ENCODE measurements around the gene C1R. TPM values are rescaled to one million over a fixed set of nuclear protein-coding genes. Genes with fewer than 3 reads are reported as not detected.

Gene C1R
- total and polyA plus RNA-seq, 5 donors, result 201 to 447 (median 340) TPM

DNA sequence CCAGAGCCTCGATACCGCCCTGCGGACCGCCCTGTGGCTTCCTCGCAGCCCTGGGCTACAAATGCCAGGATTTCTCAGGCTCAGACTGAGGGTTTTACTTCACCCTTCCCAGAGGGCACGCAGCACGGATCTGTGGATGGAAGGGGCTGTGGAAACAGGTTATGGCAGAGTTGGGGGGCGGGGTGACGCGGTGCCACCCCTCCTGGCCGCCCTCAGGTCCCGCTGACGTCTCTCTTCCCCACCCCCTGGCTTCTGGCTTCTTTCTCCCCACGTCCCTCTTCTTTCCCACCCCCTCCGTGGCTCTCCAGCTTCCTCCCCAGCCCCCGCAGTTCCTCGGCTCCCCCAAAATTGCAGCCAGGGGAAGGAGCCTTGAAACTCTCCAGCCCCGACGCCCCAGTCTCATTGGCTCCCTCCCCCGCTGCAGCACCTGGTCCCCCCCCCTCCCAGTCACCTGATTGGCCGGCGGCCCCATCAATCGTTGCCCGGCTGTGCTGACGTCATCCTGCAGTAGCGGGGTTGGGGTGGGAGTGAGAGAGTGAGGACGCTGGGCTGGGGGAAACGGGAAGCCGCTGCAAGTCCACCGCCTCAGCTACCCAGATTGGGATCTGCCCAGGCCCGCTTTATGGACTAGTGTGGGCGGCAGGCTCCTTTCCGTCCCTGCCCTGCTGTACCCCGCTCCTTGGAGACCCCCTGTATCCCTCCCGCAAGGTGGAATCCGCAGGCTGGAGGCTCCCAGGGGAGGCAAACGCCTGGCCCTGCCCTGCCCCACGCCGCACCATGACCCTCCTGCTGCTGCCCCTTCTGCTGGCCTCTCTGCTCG lies 37.8 kb upstream of the C1R start, which contains the start of gene CLSTN3:
Gene CLSTN3 (plus strand): TSS at position 500 of the 820 bp plus-strand sequence. CDS start 278 bp downstream, at position 778.
- WGBS, result under 1% methylated on average over 40 of the region's 40 CpGs
- peak; percentile 82 to 89 for ATAC-seq
- intact Hi-C loops (cut with DNase I), result no loop called here
- Histone ChIP-seq H3K27me3 (ENCODE audit: control insufficient read depth, insufficient read depth) (no peaks in the 10 kb centered on the region), H3K4me1 (ENCODE audit: control insufficient read depth, insufficient read depth, low read length) (peaks cover 12% of the 10 kb centered on the region), H3K4me3 (ENCODE audit: low read length) (peak within 1 kb of the TSS; percentile 83), H3K27ac (ENCODE audit: low read length) (peak within 1 kb of the TSS; percentile 50), H3K9me3 (ENCODE audit: control insufficient read depth, low read length) (no peaks in the 10 kb centered on the region)
- peak; percentile 88 to 95 (median 90) for DNase-seq

DNA sequence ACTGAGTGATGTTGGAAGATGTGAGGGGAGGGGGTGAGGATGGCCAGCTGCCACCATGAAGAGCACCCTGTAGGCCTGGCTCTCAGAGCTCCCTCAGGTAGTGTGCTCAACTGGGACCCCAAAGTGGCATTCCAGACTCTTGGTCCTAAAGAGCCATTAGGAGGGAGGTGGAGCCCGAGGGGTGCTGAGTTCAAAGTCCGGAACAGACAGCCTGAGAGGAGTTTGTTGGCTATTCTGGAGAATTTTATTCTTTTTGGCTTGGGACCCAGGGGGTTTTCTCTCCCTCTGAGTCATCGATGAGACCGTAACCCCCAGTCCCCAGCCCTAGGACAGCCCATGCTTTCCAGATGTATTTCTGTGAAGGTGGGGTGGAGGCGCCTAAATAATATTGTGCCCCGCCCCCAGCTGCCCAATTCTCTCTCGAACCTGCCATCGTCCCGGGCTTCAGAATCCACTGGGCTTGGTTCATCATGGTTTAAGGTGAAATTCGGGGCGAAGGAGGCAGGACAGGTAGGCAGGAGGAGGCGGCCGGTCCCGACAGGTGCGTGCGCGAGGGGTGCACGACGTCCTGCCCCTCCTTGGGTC lies 37.1 kb upstream of the C1R start:
- H3K4me1 ChIP-seq (ENCODE audit: control insufficient read depth, insufficient read depth, low read length), result peaks cover 12% of the 10 kb centered on the region
- DNase-seq, result peak in 1 of 3 donors; percentile 65
- no peaks in the 10 kb centered on the region for H3K9me3 ChIP-seq (ENCODE audit: control insufficient read depth, low read length)
- intact Hi-C loops (cut with DNase I), result no loop called here
- peak overlapping the region; percentile 83 for H3K4me3 ChIP-seq (ENCODE audit: low read length)
- peak; percentile 3 to 4 for ATAC-seq
- WGBS, result 6% methylated on average over 19 of the region's 19 CpGs
- H3K27me3 ChIP-seq (ENCODE audit: control insufficient read depth, insufficient read depth), result no peaks in the 10 kb centered on the region
- H3K27ac ChIP-seq (ENCODE audit: low read length), result no peak overlapping the region

GRCh38 chr12:7128681-7129286 lies 36.5 kb upstream of the C1R start, which contains the start of gene RBP5:
Gene RBP5, minus strand, starts transcription at chr12:7128889. Its CDS starts 114 bp downstream, at chr12:7128775.
- WGBS, result 64% methylated on average over 7 of the region's 7 CpGs
- peak in 2 of 3 donors; percentile 52 to 66 for DNase-seq
- H3K4me1 ChIP-seq (ENCODE audit: control insufficient read depth, insufficient read depth, low read length), result peaks cover 12% of the 10 kb centered on the region
- peak in 1 of 2 donors; percentile 52 for ATAC-seq
- intact Hi-C loops (cut with DNase I), result no loop called here
- peak within 1 kb of the TSS; percentile 83 for H3K4me3 ChIP-seq (ENCODE audit: low read length)
- no peaks in the 10 kb centered on the region for H3K27me3 ChIP-seq (ENCODE audit: control insufficient read depth, insufficient read depth)
- no peak within 1 kb of the TSS for H3K27ac ChIP-seq (ENCODE audit: low read length)
- no peaks in the 10 kb centered on the region for H3K9me3 ChIP-seq (ENCODE audit: control insufficient read depth, low read length)

DNA sequence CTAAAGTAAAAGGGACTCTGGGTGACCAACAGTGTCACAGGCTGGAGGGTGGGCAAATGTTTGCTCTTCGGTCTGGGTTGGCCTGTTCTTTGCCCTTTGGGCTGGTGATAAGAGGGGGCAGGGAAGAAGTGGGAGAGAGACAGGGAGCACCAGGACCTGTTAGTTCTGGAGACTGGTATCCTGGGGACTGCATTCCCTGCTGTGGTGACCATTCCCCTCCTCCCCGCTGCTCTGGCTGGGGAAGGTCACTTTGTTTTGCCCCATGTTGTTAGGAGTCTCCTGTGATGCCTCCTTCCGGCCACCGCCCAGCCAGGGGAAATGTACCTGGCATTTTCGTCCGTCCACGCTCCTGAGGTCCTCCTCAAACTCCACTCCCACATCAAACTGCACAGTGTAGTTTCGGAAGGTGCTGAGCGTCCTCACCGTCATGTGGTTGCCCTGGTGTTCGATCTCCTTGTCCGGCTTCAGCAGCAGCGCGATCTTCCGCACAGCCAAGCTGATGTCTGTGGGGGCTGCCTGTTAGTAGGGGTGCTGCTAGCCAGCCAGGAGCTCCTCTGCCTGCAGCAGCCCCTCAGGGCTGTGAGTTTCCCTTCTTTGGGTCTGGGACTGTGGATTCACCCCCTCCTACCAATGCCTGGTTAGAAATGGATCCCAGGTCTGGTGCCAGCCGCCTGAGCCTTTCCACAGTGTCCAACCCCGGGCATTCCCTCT lies 35.8 kb upstream of the C1R start:
- Histone ChIP-seq H3K9me3 (ENCODE audit: control insufficient read depth, low read length) (no peaks in the 10 kb centered on the region), H3K27me3 (ENCODE audit: control insufficient read depth, insufficient read depth) (no peaks in the 10 kb centered on the region), H3K4me3 (ENCODE audit: low read length) (no peak overlapping the region), H3K4me1 (ENCODE audit: control insufficient read depth, insufficient read depth, low read length) (peaks cover 12% of the 10 kb centered on the region), H3K27ac (ENCODE audit: low read length) (no peak overlapping the region)
- intact Hi-C loops (cut with DNase I), result no loop called here
- 79% methylated on average over 17 of the region's 17 CpGs for WGBS
- DNase-seq, result no peak
- ATAC-seq, result no peak

- H3K4me3 ChIP-seq (ENCODE audit: low read length), result no peak overlapping the region
- intact Hi-C loops (cut with DNase I), result no loop called here
- DNase-seq, result no peak
- ATAC-seq, result no peak
- peaks cover 12% of the 10 kb centered on the region for H3K4me1 ChIP-seq (ENCODE audit: control insufficient read depth, insufficient read depth, low read length)
- no peaks in the 10 kb centered on the region for H3K9me3 ChIP-seq (ENCODE audit: control insufficient read depth, low read length)
- no peaks in the 10 kb centered on the region for H3K27me3 ChIP-seq (ENCODE audit: control insufficient read depth, insufficient read depth)
- H3K27ac ChIP-seq (ENCODE audit: low read length), result no peak overlapping the region
- 89% methylated on average over 4 of the region's 4 CpGs for WGBS
These were observed 33.5 kb upstream of the C1R start for GRCh38 chr12:7125632-7126227.

GRCh38 chr12:7123806-7124522 lies 31.7 kb upstream of the C1R start:
- H3K4me1 ChIP-seq (ENCODE audit: control insufficient read depth, insufficient read depth, low read length), result peaks cover 9% of the 10 kb centered on the region
- H3K27me3 ChIP-seq (ENCODE audit: control insufficient read depth, insufficient read depth), result no peaks in the 10 kb centered on the region
- H3K4me3 ChIP-seq (ENCODE audit: low read length), result no peak overlapping the region
- intact Hi-C loops (cut with DNase I), result no loop called here
- DNase-seq (no peak), ATAC-seq (no peak)
- WGBS, result 62% methylated on average over 11 of the region's 11 CpGs
- H3K27ac ChIP-seq (ENCODE audit: low read length), result no peak overlapping the region
- no peaks in the 10 kb centered on the region for H3K9me3 ChIP-seq (ENCODE audit: control insufficient read depth, low read length)

DNA sequence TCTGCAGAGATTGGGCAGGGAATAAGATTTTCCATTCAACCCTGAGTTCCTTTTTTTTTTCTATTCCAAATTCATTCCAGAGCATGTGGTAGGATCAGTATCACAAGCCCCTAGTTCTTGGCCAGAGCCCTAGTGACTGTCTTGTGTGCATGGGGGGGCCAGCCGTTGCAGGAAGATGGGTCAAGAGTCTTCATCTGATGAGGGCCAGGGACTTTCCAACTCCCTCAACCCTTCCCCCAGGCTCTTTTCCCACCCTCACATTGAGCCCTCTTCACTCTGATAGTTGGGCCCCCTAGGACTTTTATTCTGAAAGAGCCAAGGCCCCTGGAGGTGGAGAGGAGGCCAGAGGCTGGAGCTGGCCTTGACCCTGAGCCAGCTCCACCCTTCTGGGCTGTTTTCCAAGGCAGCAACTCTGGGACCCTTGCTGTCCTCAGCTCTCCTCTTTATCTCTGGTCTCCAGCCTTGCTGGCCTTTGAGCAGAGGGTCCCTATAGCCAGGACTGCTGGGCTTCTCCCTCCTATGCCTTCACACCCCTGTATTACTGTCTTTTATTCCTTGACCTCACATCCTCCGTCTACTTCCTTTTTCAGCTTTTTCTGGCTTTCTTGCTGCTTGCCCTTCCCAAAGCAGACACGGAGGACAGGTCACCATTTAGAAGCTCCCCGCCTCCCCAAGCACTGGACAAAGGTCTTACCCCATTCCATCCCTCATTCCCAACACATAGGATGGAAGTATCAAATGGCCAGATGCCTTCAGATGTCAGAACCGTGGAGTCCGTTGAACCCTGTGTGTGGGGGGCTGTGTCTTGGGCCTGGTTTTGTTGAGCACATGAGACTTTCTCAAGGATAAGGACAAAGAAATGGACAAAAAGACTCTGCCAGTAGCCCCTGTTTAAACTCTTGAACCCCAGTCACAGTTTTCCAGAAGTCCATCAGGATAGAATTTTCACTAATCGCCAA lies 30.8 kb upstream of the C1R start:
- Histone ChIP-seq H3K27ac (ENCODE audit: low read length) (peak overlapping the region; percentile 19), H3K4me3 (ENCODE audit: low read length) (no peak overlapping the region), H3K4me1 (ENCODE audit: control insufficient read depth, insufficient read depth, low read length) (peaks cover 3% of the 10 kb centered on the region), H3K9me3 (ENCODE audit: control insufficient read depth, low read length) (no peaks in the 10 kb centered on the region), H3K27me3 (ENCODE audit: control insufficient read depth, insufficient read depth) (no peaks in the 10 kb centered on the region)
- intact Hi-C loops (cut with DNase I), result no loop called here
- ATAC-seq (peak; percentile 68 to 69), DNase-seq (peak; percentile 60 to 82 (median 79))
- WGBS, result 48% methylated on average over 7 of the region's 7 CpGs

- H3K4me1 ChIP-seq (ENCODE audit: control insufficient read depth, insufficient read depth, low read length), result no peaks in the 10 kb centered on the region
- H3K27ac ChIP-seq (ENCODE audit: low read length), result no peak overlapping the region
- DNase-seq (no peak), ATAC-seq (no peak)
- H3K4me3 ChIP-seq (ENCODE audit: low read length), result no peak overlapping the region
- no peaks in the 10 kb centered on the region for H3K27me3 ChIP-seq (ENCODE audit: control insufficient read depth, insufficient read depth)
- 86% methylated on average over 5 of the region's 5 CpGs for WGBS
- no peaks in the 10 kb centered on the region for H3K9me3 ChIP-seq (ENCODE audit: control insufficient read depth, low read length)
- intact Hi-C loops (cut with DNase I), result no loop called here
These were observed 29.1 kb upstream of the C1R start for GRCh38 chr12:7121324-7121723.

DNA sequence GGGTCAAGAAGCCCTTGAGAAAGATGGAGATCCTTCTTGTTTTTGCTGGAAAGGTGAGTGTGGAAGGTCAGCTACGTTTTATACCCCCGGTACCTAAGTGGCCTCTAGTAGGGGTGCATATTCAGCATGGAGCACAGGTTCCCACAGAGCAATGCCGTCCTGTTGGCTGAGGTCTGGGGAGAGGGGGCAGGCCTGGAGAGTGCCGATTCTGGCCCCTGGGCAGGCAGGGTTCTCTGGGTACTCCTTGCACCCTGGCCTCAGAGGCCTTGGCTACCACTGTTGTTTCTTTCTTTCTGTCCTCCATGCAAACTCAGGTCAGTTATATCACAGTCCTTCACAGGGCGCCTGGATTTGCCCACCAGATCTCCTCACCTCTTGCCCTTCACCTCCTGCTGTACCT lies 27.9 kb upstream of the C1R start:
- no peak for ATAC-seq
- intact Hi-C loops (cut with DNase I), result no loop called here
- Histone ChIP-seq H3K4me3 (ENCODE audit: low read length) (no peak overlapping the region), H3K27me3 (ENCODE audit: control insufficient read depth, insufficient read depth) (no peaks in the 10 kb centered on the region), H3K27ac (ENCODE audit: low read length) (no peak overlapping the region), H3K4me1 (ENCODE audit: control insufficient read depth, insufficient read depth, low read length) (no peaks in the 10 kb centered on the region), H3K9me3 (ENCODE audit: control insufficient read depth, low read length) (no peaks in the 10 kb centered on the region)
- DNase-seq, result peak in 1 of 3 donors; percentile 19
- WGBS, result 91% methylated on average over 5 of the region's 5 CpGs
